Type B pancreatic cell (in vitro differentiated cells): ENCODE data around the gene TRMT10B. TPM values are rescaled to one million over a fixed set of nuclear protein-coding genes. Genes with fewer than 3 reads are reported as not detected.
A peak's percentile ranks its signal among the peaks of the same experiment; 100 is the strongest.

Experiments
- DNase-seq: peaks from one replicate; pipeline ENCODE4 v3.0.0; 2021; ENCODE audit warnings: mixed read lengths; ENCODE audit not compliant: unreplicated experiment; ENCODE audit errors: extremely low spot score
- H3K27ac Mint-ChIP-seq: 2 replicates; pipeline ENCODE4 v1.8.0; 2021; ENCODE audit warnings: mild to moderate bottlenecking, mixed read lengths
- H3K27me3 Mint-ChIP-seq: 2 replicates; pipeline ENCODE4 v1.8.0; 2021; ENCODE audit warnings: mixed read lengths
- H3K36me3 Mint-ChIP-seq: 2 replicates; pipeline ENCODE4 v1.8.0; 2021; ENCODE audit warnings: mixed read lengths
- H3K4me1 Mint-ChIP-seq: one replicate; pipeline ENCODE4 v1.8.0; 2021; ENCODE audit warnings: mixed read lengths; ENCODE audit not compliant: unreplicated experiment
- H3K4me3 Mint-ChIP-seq: 2 replicates; pipeline ENCODE4 v1.8.0; 2021; ENCODE audit warnings: mild to moderate bottlenecking, mixed read lengths
- H3K9me3 Mint-ChIP-seq: 2 replicates; pipeline ENCODE4 v1.8.0; 2021; ENCODE audit warnings: mixed read lengths
- CTCF ChIP-seq: fragments of 200-600 bp; sonication (generic); conservative IDR thresholded peaks from 2 replicates; pipeline ENCODE4 v1.5.0; 2021; ENCODE audit warnings: antibody characterized with exemption, mild to moderate bottlenecking
- long read RNA-seq: library from polyadenylated mRNA; unstranded; transcript quantifications from one replicate; pipeline ENCODE4 v2.0.0, GENCODE V29; 2020
- total RNA-seq: library from RNA; stranded (reverse); gene quantifications from 2 replicates; pipeline ENCODE4 v1.2.1, GENCODE V29; 2021; ENCODE audit warnings: low replicate concordance

Gene TRMT10B
- total RNA-seq: 8.8 and 9.1 TPM in 2 replicates
- long read RNA-seq, transcript TRMT10B-201 (9 exons, 2,281 nt): major isoform, 6 of 20 reads
- long read RNA-seq, partial matches to known transcripts: 1 of 20 reads
- long read RNA-seq, other reads (novel, unspliced or antisense): 12 of 20 reads

- peaks cover 14% of the 10 kb centered on the region for H3K4me1 Mint-ChIP-seq
- H3K9me3 Mint-ChIP-seq: no peaks in the 10 kb centered on the region
- H3K27me3 Mint-ChIP-seq: peaks cover 5% of the 10 kb centered on the region
- H3K27ac Mint-ChIP-seq: peak within 1 kb of the TSS; percentile 86
- no peaks in the 10 kb centered on the region for H3K36me3 Mint-ChIP-seq
- H3K4me3 Mint-ChIP-seq: peak within 1 kb of the TSS; percentile 98
- DNase-seq: peak; percentile 76
- TF ChIP-seq CTCF: peak; percentile 52
Observed at GRCh38 chr9:37753489-37754190, at the start of gene TRMT10B. Gene TRMT10B, plus strand, starts transcription at chr9:37753805. Its CDS starts 8,127 bp downstream, at chr9:37761932.

GRCh38 chr9:37705787-37706186 is 47.8 kb upstream of the TRMT10B start:
- no peak for DNase-seq
- Mint-ChIP-seq H3K27me3 (peaks cover 45% of the 10 kb centered on the region), H3K4me1 (no peaks in the 10 kb centered on the region), H3K36me3 (no peaks in the 10 kb centered on the region), H3K27ac (no peak overlapping the region), H3K4me3 (no peak overlapping the region), H3K9me3 (no peaks in the 10 kb centered on the region)
- TF ChIP-seq CTCF: no peak

- no peak for TF ChIP-seq CTCF
- Mint-ChIP-seq H3K4me3 (no peak overlapping the region), H3K36me3 (no peaks in the 10 kb centered on the region), H3K27ac (no peak overlapping the region), H3K9me3 (no peaks in the 10 kb centered on the region), H3K4me1 (no peaks in the 10 kb centered on the region), H3K27me3 (peaks cover 45% of the 10 kb centered on the region)
- no peak for DNase-seq
Observed at GRCh38 chr9:37706290-37706689, 47.3 kb upstream of the TRMT10B start.

GRCh38 chr9:37707748-37708147 is 45.9 kb upstream of the TRMT10B start:
- Mint-ChIP-seq H3K27me3 (peaks cover 33% of the 10 kb centered on the region), H3K9me3 (no peaks in the 10 kb centered on the region), H3K27ac (no peak overlapping the region), H3K4me1 (no peaks in the 10 kb centered on the region), H3K4me3 (no peak overlapping the region), H3K36me3 (no peaks in the 10 kb centered on the region)
- no peak for TF ChIP-seq CTCF
- no peak for DNase-seq

- Mint-ChIP-seq H3K9me3 (no peaks in the 10 kb centered on the region), H3K27me3 (peaks cover 29% of the 10 kb centered on the region), H3K27ac (no peak overlapping the region), H3K4me3 (no peak overlapping the region), H3K4me1 (no peaks in the 10 kb centered on the region), H3K36me3 (no peaks in the 10 kb centered on the region)
- no peak for TF ChIP-seq CTCF
- DNase-seq: no peak
Observed at GRCh38 chr9:37710046-37710445, 43.6 kb upstream of the TRMT10B start.
